ENCODE results near the gene SORCS2. TPM values are rescaled to one million over a fixed set of nuclear protein-coding genes. Genes with fewer than 3 reads are reported as not detected.

The SORCS2 gene
- total RNA-seq, 4 donors from 2014 or later: 0.26 to 17.1 (median 2.9) TPM

- Histone ChIP-seq H3K27me3 (no peaks in the 10 kb centered on the region), H3K4me1 (no peaks in the 10 kb centered on the region), H3K36me3 (no peaks in the 10 kb centered on the region), H3K9me3 (no peaks in the 10 kb centered on the region), H3K27ac (no peak overlapping the region), H3K4me3 (no peak overlapping the region)
- intact Hi-C loops (cut with DNase I; ENCODE audit: low total_unique reads): no loop called here
- no peak for DNase-seq
- TF ChIP-seq CTCF (IDR thresholded peaks at IDR 0.05) (no peak), POLR2A (IDR thresholded peaks at IDR 0.05) (no peak)
Observed at GRCh38 chr4:7768736-7769135, 576.4 kb downstream of the SORCS2 start.

- H3K4me3 ChIP-seq: no peak overlapping the region
- no peaks in the 10 kb centered on the region for H3K27me3 ChIP-seq
- H3K9me3 ChIP-seq: no peaks in the 10 kb centered on the region
- no peak overlapping the region for H3K27ac ChIP-seq
- DNase-seq: no peak
- H3K36me3 ChIP-seq: no peaks in the 10 kb centered on the region
- no peaks in the 10 kb centered on the region for H3K4me1 ChIP-seq
- intact Hi-C loops (cut with DNase I; ENCODE audit: low total_unique reads): no loop called here
- TF ChIP-seq CTCF (IDR thresholded peaks at IDR 0.05) (no peak), POLR2A (IDR thresholded peaks at IDR 0.05) (no peak)
Observed at GRCh38 chr4:7769396-7770223, 577.3 kb downstream of the SORCS2 start.

DNA sequence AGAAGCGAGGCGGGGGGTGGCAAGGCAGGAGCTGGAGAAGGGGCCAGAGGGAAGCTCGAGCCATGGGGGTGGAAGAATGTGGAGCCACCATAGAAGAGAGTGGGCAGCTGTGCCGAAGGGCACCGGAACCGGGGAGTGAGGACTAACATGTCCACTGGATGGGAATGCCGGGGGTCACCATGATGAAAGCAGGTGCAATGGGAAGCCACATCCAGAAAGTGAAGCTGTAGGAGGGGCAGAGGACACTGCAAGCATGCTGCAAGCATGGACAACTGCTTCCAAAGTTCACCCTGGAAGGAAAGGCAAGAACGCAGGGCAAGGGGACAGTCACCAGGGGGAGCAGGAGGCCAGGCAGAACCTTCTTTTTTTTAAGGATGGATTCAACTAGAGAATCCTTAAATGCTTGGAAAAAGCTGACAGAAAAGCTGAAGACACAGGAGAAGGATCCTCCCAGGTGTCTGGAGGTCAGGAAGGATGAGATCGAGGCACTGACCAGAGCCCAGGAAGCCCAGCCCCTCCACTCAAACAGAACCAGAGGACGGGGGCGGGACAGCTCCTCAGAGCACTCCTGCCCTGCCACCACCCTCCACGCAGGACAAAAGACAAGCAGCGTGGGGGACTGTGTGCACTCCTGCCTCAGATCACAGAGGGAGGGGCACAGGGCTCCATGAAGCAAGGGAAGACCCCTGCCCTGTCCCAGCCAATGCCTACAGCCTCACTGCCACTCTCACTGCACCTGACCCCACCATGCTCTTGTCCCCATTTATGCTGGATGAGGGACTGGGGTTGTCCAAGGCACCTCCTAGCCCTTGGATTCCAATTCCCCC, 578.1 kb downstream of the SORCS2 start:
- no peaks in the 10 kb centered on the region for H3K4me1 ChIP-seq

GRCh38 chr4:7771056-7771455, 578.7 kb downstream of the SORCS2 start:
- H3K4me3 ChIP-seq: no peak overlapping the region
- no peaks in the 10 kb centered on the region for H3K4me1 ChIP-seq
- H3K27ac ChIP-seq: no peak overlapping the region
- H3K27me3 ChIP-seq: no peaks in the 10 kb centered on the region
- intact Hi-C loops (cut with DNase I; ENCODE audit: low total_unique reads): no loop called here
- no peak for DNase-seq
- TF ChIP-seq CTCF (IDR thresholded peaks at IDR 0.05): no peak
- TF ChIP-seq POLR2A (IDR thresholded peaks at IDR 0.05): no peak
- H3K36me3 ChIP-seq: no peaks in the 10 kb centered on the region
- no peaks in the 10 kb centered on the region for H3K9me3 ChIP-seq

More for the DNA sequence above, 578.1 kb downstream of the SORCS2 start:
- TF ChIP-seq CTCF (IDR thresholded peaks at IDR 0.05) (peak in 2 of 4 experiments; percentile 20 to 21), POLR2A (IDR thresholded peaks at IDR 0.05) (no peak)
- Histone ChIP-seq H3K27ac (no peak overlapping the region), H3K36me3 (no peaks in the 10 kb centered on the region), H3K9me3 (no peaks in the 10 kb centered on the region), H3K4me3 (no peak overlapping the region), H3K27me3 (no peaks in the 10 kb centered on the region)
- no peak for DNase-seq
- intact Hi-C loops (cut with DNase I; ENCODE audit: low total_unique reads): no loop called here

Measured in uterus (tissue), 4 donors.